ENCODE results near the gene CTIF. TPM values are rescaled to one million over a fixed set of nuclear protein-coding genes. Genes with fewer than 3 reads are reported as not detected.

The CTIF gene
- polyA plus RNA-seq, 1 of the 3 experiments (the other 2 are of a cell fraction) = 47.2 TPM

DNA sequence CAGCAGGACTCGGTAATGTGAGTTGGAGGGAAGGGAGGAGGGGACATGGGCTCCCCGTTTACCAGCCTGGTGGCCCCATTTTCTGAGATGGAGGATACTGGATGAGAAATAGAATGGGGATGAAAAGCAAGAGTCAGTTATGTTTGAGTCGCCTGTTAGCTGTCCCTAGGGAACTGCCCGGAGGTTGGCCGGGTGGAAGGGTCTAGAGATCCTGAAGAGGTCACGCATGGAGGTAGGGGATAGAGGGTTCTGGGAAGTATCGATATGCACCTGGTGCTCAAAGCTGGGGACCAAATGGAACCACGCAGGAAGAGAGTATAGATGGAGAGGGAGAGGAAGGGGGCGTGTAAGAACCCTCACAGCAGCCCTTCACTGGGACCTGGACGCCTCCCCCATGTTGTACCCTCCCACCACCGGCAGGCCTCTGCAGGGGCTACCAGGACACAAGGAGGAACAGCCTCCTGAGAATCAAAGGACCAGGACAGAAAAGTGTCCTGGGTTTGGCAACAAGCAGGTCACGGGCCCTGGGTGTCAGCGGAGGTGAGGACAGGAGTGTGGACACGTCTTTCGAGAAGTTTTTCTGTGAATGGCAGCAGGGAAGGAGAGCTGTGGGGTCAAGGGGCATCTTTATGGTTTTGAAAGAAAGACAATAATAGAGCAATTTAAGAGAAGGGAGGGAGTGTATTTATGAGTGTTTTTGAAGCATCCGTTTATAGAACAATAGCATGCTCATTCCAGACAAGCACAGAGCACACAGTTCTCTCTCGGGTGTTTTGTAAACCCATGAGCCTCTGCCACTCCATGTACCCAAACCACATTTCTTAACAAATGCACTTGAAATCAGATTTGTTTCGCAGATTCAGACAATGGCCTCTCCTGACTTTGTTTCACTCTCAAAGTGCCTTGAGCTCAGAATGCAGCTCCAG, 279.8 kb downstream of the CTIF start (continued):
- TF ChIP-seq, protein P1, sequence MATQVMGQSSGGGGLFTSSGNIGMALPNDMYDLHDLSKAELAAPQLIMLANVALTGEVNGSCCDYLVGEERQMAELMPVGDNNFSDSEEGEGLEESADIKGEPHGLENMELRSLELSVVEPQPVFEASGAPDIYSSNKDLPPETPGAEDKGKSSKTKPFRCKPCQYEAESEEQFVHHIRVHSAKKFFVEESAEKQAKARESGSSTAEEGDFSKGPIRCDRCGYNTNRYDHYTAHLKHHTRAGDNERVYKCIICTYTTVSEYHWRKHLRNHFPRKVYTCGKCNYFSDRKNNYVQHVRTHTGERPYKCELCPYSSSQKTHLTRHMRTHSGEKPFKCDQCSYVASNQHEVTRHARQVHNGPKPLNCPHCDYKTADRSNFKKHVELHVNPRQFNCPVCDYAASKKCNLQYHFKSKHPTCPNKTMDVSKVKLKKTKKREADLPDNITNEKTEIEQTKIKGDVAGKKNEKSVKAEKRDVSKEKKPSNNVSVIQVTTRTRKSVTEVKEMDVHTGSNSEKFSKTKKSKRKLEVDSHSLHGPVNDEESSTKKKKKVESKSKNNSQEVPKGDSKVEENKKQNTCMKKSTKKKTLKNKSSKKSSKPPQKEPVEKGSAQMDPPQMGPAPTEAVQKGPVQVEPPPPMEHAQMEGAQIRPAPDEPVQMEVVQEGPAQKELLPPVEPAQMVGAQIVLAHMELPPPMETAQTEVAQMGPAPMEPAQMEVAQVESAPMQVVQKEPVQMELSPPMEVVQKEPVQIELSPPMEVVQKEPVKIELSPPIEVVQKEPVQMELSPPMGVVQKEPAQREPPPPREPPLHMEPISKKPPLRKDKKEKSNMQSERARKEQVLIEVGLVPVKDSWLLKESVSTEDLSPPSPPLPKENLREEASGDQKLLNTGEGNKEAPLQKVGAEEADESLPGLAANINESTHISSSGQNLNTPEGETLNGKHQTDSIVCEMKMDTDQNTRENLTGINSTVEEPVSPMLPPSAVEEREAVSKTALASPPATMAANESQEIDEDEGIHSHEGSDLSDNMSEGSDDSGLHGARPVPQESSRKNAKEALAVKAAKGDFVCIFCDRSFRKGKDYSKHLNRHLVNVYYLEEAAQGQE (IDR thresholded peaks at IDR 0.05; ENCODE audit: low read depth, low read length) = no peak
- no peak for TF ChIP-seq TAF1 (IDR thresholded peaks at IDR 0.05; ENCODE audit: borderline replicate concordance, low read depth, low read length)
- no peak for TF ChIP-seq FOXM1 (IDR thresholded peaks at IDR 0.05; ENCODE audit: low read depth)
- no peak for TF ChIP-seq RCOR1 (IDR thresholded peaks at IDR 0.05; ENCODE audit: low read length)
- no peak for TF ChIP-seq TEAD4 (IDR thresholded peaks at IDR 0.05; ENCODE audit: borderline replicate concordance, insufficient read depth)
- TF ChIP-seq MXI1 (IDR thresholded peaks at IDR 0.05; ENCODE audit: low read depth, low read length) = no peak
- no peak for TF ChIP-seq ELF1 (IDR thresholded peaks at IDR 0.05)
- TF ChIP-seq MEF2A (IDR thresholded peaks at IDR 0.05; ENCODE audit: borderline replicate concordance, low read depth) = no peak
- TF ChIP-seq CHD2 (IDR thresholded peaks at IDR 0.05; ENCODE audit: low read length, partially characterized antibody) = no peak
- TF ChIP-seq SMC3 (IDR thresholded peaks at IDR 0.05; ENCODE audit: low read depth, low read length) = no peak

GRCh38 chr18:48819276-48819675, 280.4 kb downstream of the CTIF start:
- no peak for DNase-seq

More at GRCh38 chr18:48819276-48819675, 280.4 kb downstream of the CTIF start:
- Histone ChIP-seq H3K4me3 (ENCODE audit: low read depth in 2 of 2, low read length in 1 of 2) (no peak overlapping the region), H3K36me3 (replicated peaks in 1 of 2; ENCODE audit: control insufficient read depth in 1 of 2, insufficient read depth in 2 of 2, low read length in 1 of 2) (peaks cover 40 to 51% of the 10 kb centered on the region in 2 experiments), H3K27me3 (ENCODE audit: insufficient read depth) (no peaks in the 10 kb centered on the region), H3K9me2 (no peaks in the 10 kb centered on the region), H3K9ac (no peak overlapping the region), H3K4me2 (no peak overlapping the region), H2AFZ (ENCODE audit: low read depth) (no peak overlapping the region), H3F3A (replicated peaks; ENCODE audit: insufficient read depth) (peaks cover 22% of the 10 kb centered on the region), H3K9me3 (peaks cover 6% of the 10 kb centered on the region; the same call in 1 of the 2 replicates), H3K4me1 (ENCODE audit: control insufficient read depth in 1 of 2, insufficient read depth in 2 of 2, low read depth in 1 of 2, low read length in 1 of 2) (no peaks in the 10 kb centered on the region; a peak in 1 of 4 replicates), H3K27ac (ENCODE audit: low read depth in 2 of 2, low read length in 1 of 2) (no peak overlapping the region), H4K20me1 (ENCODE audit: insufficient read depth) (no peaks in the 10 kb centered on the region), H3K79me2 (ENCODE audit: insufficient read depth) (peaks cover 40% of the 10 kb centered on the region)
- 100% methylated on average over 4 of the region's 15 CpGs for WGBS (ENCODE audit: low lambda C conversion rate)
- TF ChIP-seq YY1 (IDR thresholded peaks at IDR 0.05; ENCODE audit: low read depth) = no peak
- TF ChIP-seq, protein P2, sequence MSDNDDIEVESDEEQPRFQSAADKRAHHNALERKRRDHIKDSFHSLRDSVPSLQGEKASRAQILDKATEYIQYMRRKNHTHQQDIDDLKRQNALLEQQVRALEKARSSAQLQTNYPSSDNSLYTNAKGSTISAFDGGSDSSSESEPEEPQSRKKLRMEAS (IDR thresholded peaks at IDR 0.05; ENCODE audit: low read depth) = no peak
- TF ChIP-seq POLR2AphosphoS5 (IDR thresholded peaks at IDR 0.05; ENCODE audit: low read depth, low read length) = no peak
- no peak for TF ChIP-seq MXI1 (IDR thresholded peaks at IDR 0.05; ENCODE audit: low read depth, low read length)
- TF ChIP-seq, protein P1 (IDR thresholded peaks at IDR 0.05; ENCODE audit: low read depth, low read length) = no peak
- TF ChIP-seq GATA2 (CRISPR knock-in tag; IDR thresholded peaks at IDR 0.05) = no peak
- TF ChIP-seq SIN3A (IDR thresholded peaks at IDR 0.05; ENCODE audit: borderline replicate concordance, low read depth, low read length) = no peak
- TF ChIP-seq EP300 (IDR thresholded peaks at IDR 0.05; ENCODE audit: borderline replicate concordance in 1 of 2, low read depth in 1 of 2, low read length in 1 of 2) = no peak
- no peak for TF ChIP-seq CHD2 (IDR thresholded peaks at IDR 0.05; ENCODE audit: low read length, partially characterized antibody)
- TF ChIP-seq NFIC (IDR thresholded peaks at IDR 0.05; ENCODE audit: borderline replicate concordance) = no peak
- POLR2A ChIA-PET = no interaction called here
- CTCF ChIA-PET = interaction anchor here (1.2 kb wide), 1 partner anchor 9 kb away, joined by 3 read pairs; no protein-coding TSS in a partner anchor

Measured in SK-N-SH (cell line).